Smooth muscle cell (in vitro differentiated cells): Measurements from ENCODE around the gene RHOG. TPM values are rescaled to one million over a fixed set of nuclear protein-coding genes. Genes with fewer than 3 reads are reported as not detected.

ENCODE experiments used
- DNase-seq: peaks from one replicate; lab custom pipeline; 2025; ENCODE audit not compliant: unreplicated experiment; lab: John Stamatoyannopoulos, UW
- H2AFZ ChIP-seq: fragments of 200-600 bp; sonication (generic); 2 replicates; pipeline ENCODE4 v1.6.0; 2016; ENCODE audit warnings: antibody characterized with exemption, low read depth, mild to moderate bottlenecking
- H3F3A ChIP-seq: fragments of 200-600 bp; sonication (generic); 2 replicates; pipeline ENCODE4 v1.6.0; 2017; ENCODE audit warnings: antibody characterized with exemption, low read depth
- H3K27ac ChIP-seq: fragments of 200-600 bp; sonication (generic); 2 replicates; pipeline ENCODE4 v1.5.1; 2016; ENCODE audit warnings: low read depth, mild to moderate bottlenecking
- H3K27me3 ChIP-seq: fragments of 200-600 bp; sonication (generic); 2 replicates; pipeline ENCODE4 v1.6.1; 2016; ENCODE audit warnings: low read depth, mild to moderate bottlenecking
- H3K36me3 ChIP-seq: fragments of 200-600 bp; sonication (generic); 2 replicates; pipeline ENCODE4 v1.5.1; 2016; ENCODE audit warnings: low read depth
- H3K4me1 ChIP-seq: fragments of 200-600 bp; sonication (generic); 2 replicates; pipeline ENCODE4 v1.5.1; 2016; ENCODE audit warnings: low read depth
- H3K4me2 ChIP-seq: fragments of 200-600 bp; sonication (generic); 2 replicates; pipeline ENCODE4 v1.6.0; 2016; ENCODE audit warnings: mild to moderate bottlenecking
- H3K4me3 ChIP-seq: fragments of 200-600 bp; sonication (generic); 2 replicates; pipeline ENCODE4 v1.5.1; 2016; ENCODE audit warnings: mild to moderate bottlenecking
- H3K79me2 ChIP-seq: fragments of 200-600 bp; sonication (generic); 2 replicates; pipeline ENCODE4 v1.6.0; 2016; ENCODE audit warnings: low read depth, mild to moderate bottlenecking
- H3K9ac ChIP-seq: fragments of 200-600 bp; sonication (generic); 2 replicates; pipeline ENCODE4 v1.6.0; 2016; ENCODE audit warnings: low read depth
- H3K9me3 ChIP-seq: fragments of 200-600 bp; sonication (generic); replicated peaks from 2 replicates; pipeline ENCODE4 v1.5.1; 2016; ENCODE audit warnings: low read depth
- H4K20me1 ChIP-seq: fragments of 200-600 bp; sonication (generic); 2 replicates; pipeline ENCODE4 v1.6.0; 2016; ENCODE audit warnings: low read depth
- CTCF ChIP-seq: fragments of 200-600 bp; sonication (generic); IDR thresholded peaks from 2 replicates; pipeline ENCODE4 v1.5.1; 2017; ENCODE audit warnings: borderline replicate concordance, mild to moderate bottlenecking, antibody characterized with exemption; ENCODE audit not compliant: insufficient read depth, poor library complexity, severe bottlenecking
- WGBS: methylation state at CpG from one replicate; pipeline ENCODE4 v1.1.7; 2016; ENCODE audit warnings: low lambda C conversion rate; 5-methylcytosine and 5-hydroxymethylcytosine counted together
- polyA plus RNA-seq: library from polyadenylated mRNA; unstranded; fragments of >200 nt; fragmentation: Nextera tagmentation; extraction: Ambion mirVana; gene quantifications from 2 replicates; pipeline ENCODE4 v1.2.1, GENCODE V29; 2016
- total RNA-seq: library from RNA; depleted of rRNA; stranded (reverse); fragments of >200 nt; gene quantifications from 2 replicates; pipeline ENCODE4 v1.2.3, GENCODE V29; 2014

RHOG gene
- total and polyA plus RNA-seq, 2 experiments from 2014 or later, result 20.2 to 32.7 TPM

- H3K4me3 ChIP-seq, result no peak overlapping the region
- H3K4me1 ChIP-seq, result peaks cover 2% of the 10 kb centered on the region
- peaks cover 5% of the 10 kb centered on the region for H3F3A ChIP-seq
- no peak overlapping the region for H3K4me2 ChIP-seq
- WGBS, result 88% methylated on average over 1 of the region's 1 CpG
- no peak for DNase-seq
- TF ChIP-seq CTCF, result no peak
- no peak overlapping the region for H3K9ac ChIP-seq
- no peaks in the 10 kb centered on the region for H3K36me3 ChIP-seq
- H3K27ac ChIP-seq, result no peak overlapping the region
- H4K20me1 ChIP-seq, result peaks cover 81% of the 10 kb centered on the region
- H3K27me3 ChIP-seq, result no peaks in the 10 kb centered on the region
- H2AFZ ChIP-seq, result no peak overlapping the region
- peaks cover 55% of the 10 kb centered on the region for H3K79me2 ChIP-seq
- no peaks in the 10 kb centered on the region for H3K9me3 ChIP-seq
Measured at GRCh38 chr11:3830730-3831129, 10.0 kb downstream of the RHOG start.

GRCh38 chr11:3830088-3830487 is 10.7 kb downstream of the RHOG start:
- peaks cover 75% of the 10 kb centered on the region for H4K20me1 ChIP-seq
- H3F3A ChIP-seq, result peaks cover 5% of the 10 kb centered on the region
- H3K4me3 ChIP-seq, result no peak overlapping the region
- H2AFZ ChIP-seq, result no peak overlapping the region
- H3K27ac ChIP-seq, result no peak overlapping the region
- no peaks in the 10 kb centered on the region for H3K9me3 ChIP-seq
- H3K27me3 ChIP-seq, result no peaks in the 10 kb centered on the region
- H3K9ac ChIP-seq, result no peak overlapping the region
- H3K36me3 ChIP-seq, result no peaks in the 10 kb centered on the region
- DNase-seq, result no peak
- TF ChIP-seq CTCF, result no peak
- peaks cover 2% of the 10 kb centered on the region for H3K4me1 ChIP-seq
- H3K4me2 ChIP-seq, result no peak overlapping the region
- H3K79me2 ChIP-seq, result peaks cover 49% of the 10 kb centered on the region
- 98% methylated on average over 3 of the region's 3 CpGs for WGBS

- WGBS, result 97% methylated on average over 35 of the region's 35 CpGs
- H3K9me3 ChIP-seq, result no peaks in the 10 kb centered on the region
- H3K4me1 ChIP-seq, result no peaks in the 10 kb centered on the region
- H3K27me3 ChIP-seq, result no peaks in the 10 kb centered on the region
- no peaks in the 10 kb centered on the region for H3K36me3 ChIP-seq
- H3K4me2 ChIP-seq, result no peak overlapping the region
- no peak overlapping the region for H3K27ac ChIP-seq
- no peak overlapping the region for H3K4me3 ChIP-seq
- TF ChIP-seq CTCF, result no peak
- peaks cover 50% of the 10 kb centered on the region for H4K20me1 ChIP-seq
- H2AFZ ChIP-seq, result no peak overlapping the region
- no peak for DNase-seq
- H3K79me2 ChIP-seq, result peaks cover 26% of the 10 kb centered on the region
- H3K9ac ChIP-seq, result no peak overlapping the region
- no peaks in the 10 kb centered on the region for H3F3A ChIP-seq
Measured at GRCh38 chr11:3827434-3828186, 13.1 kb downstream of the RHOG start.

- 94% methylated on average over 3 of the region's 3 CpGs for WGBS
- peaks cover 41% of the 10 kb centered on the region for H4K20me1 ChIP-seq
Measured at GRCh38 chr11:3826721-3827120, 14.0 kb downstream of the RHOG start.

More at GRCh38 chr11:3826721-3827120, 14.0 kb downstream of the RHOG start:
- Histone ChIP-seq H3K27me3 (no peaks in the 10 kb centered on the region), H3K4me3 (no peak overlapping the region), H3F3A (no peaks in the 10 kb centered on the region), H3K36me3 (no peaks in the 10 kb centered on the region), H3K9me3 (no peaks in the 10 kb centered on the region), H3K27ac (no peak overlapping the region), H3K4me1 (no peaks in the 10 kb centered on the region), H3K9ac (no peak overlapping the region), H3K79me2 (peaks cover 17% of the 10 kb centered on the region), H2AFZ (no peak overlapping the region), H3K4me2 (no peak overlapping the region)
- no peak for TF ChIP-seq CTCF
- DNase-seq, result no peak
